Smooth muscle cell of the brain vasculature (primary cell): ENCODE data around the gene KIRREL1.
"Not testable (repeated sequence)": the region's sequence is repeated elsewhere in the genome, so short reads cannot be mapped to it uniquely, and the experiment has no call there.

Experiments
- DNase-seq: peaks from one replicate; pipeline ENCODE4 v3.0.0-alpha.2; 2012; ENCODE audit warnings: low read depth, low spot score

The KIRREL1 gene

GRCh38 chr1:158103861-158104522, 110.5 kb downstream of the KIRREL1 start:
- no peak for DNase-seq

- no peak for DNase-seq
These were observed 111.4 kb downstream of the KIRREL1 start for GRCh38 chr1:158104891-158105290.

- DNase-seq = no peak
These were observed 112.1 kb downstream of the KIRREL1 start for GRCh38 chr1:158105352-158106095.

- DNase-seq = no peak
These were observed 114.5 kb downstream of the KIRREL1 start for GRCh38 chr1:158107916-158108315.

GRCh38 chr1:158112994-158113758, 119.7 kb downstream of the KIRREL1 start:
- DNase-seq = no peak

GRCh38 chr1:158113759-158114127, 120.3 kb downstream of the KIRREL1 start:
- no peak for DNase-seq

GRCh38 chr1:158115126-158115525, 121.7 kb downstream of the KIRREL1 start:
- DNase-seq = no peak

- DNase-seq = no peak
These were observed 123.1 kb downstream of the KIRREL1 start for GRCh38 chr1:158116311-158117167.

GRCh38 chr1:158117854-158118704, 124.6 kb downstream of the KIRREL1 start:
- DNase-seq = peak; percentile 6

- no peak for DNase-seq
These were observed 125.4 kb downstream of the KIRREL1 start for GRCh38 chr1:158118713-158119402.

- no peak for DNase-seq
These were observed 126.7 kb downstream of the KIRREL1 start for GRCh38 chr1:158119976-158120653.

- peak; percentile 10 for DNase-seq
These were observed 128.3 kb downstream of the KIRREL1 start for GRCh38 chr1:158121604-158122254.

- DNase-seq = no peak
These were observed 129.5 kb downstream of the KIRREL1 start for GRCh38 chr1:158122833-158123388.

GRCh38 chr1:158124034-158124433, 130.6 kb downstream of the KIRREL1 start:
- no peak for DNase-seq

GRCh38 chr1:158124999-158125398, 131.6 kb downstream of the KIRREL1 start:
- DNase-seq = peak; percentile 89

- DNase-seq = no peak
These were observed 133.0 kb downstream of the KIRREL1 start for GRCh38 chr1:158126425-158126824.

GRCh38 chr1:158128531-158128930, 135.1 kb downstream of the KIRREL1 start:
- not testable (repeated sequence) for DNase-seq

- no peak for DNase-seq
These were observed 137.8 kb downstream of the KIRREL1 start for GRCh38 chr1:158131217-158131616.

GRCh38 chr1:158140764-158141192, 147.3 kb downstream of the KIRREL1 start:
- no peak for DNase-seq
